CD1c-positive myeloid dendritic cell (primary cell): ENCODE results near the gene CARD10.

ENCODE experiments used
- DNase-seq: peaks from one replicate; pipeline ENCODE4 v3.0.0-alpha.2; 2016; ENCODE audit errors: extremely low spot score

CARD10 gene

GRCh38 chr22:37462983-37463382 lies 56.2 kb downstream of the CARD10 start:
- DNase-seq = no peak

- DNase-seq = no peak
Observed at GRCh38 chr22:37462436-37462835, 56.8 kb downstream of the CARD10 start.

GRCh38 chr22:37461961-37462360 lies 57.3 kb downstream of the CARD10 start:
- DNase-seq = no peak

GRCh38 chr22:37460684-37461083 lies 58.5 kb downstream of the CARD10 start:
- DNase-seq = no peak

GRCh38 chr22:37459206-37459605 lies 60.0 kb downstream of the CARD10 start:
- no peak for DNase-seq

GRCh38 chr22:37457093-37457893 lies 61.9 kb downstream of the CARD10 start:
- DNase-seq = peak; percentile 81

- DNase-seq = no peak
Observed at GRCh38 chr22:37456346-37456745, 62.9 kb downstream of the CARD10 start.

- DNase-seq = no peak
Observed at GRCh38 chr22:37455896-37456295, 63.3 kb downstream of the CARD10 start.

GRCh38 chr22:37454857-37455686 lies 64.1 kb downstream of the CARD10 start:
- DNase-seq = no peak

- no peak for DNase-seq
Observed at GRCh38 chr22:37453696-37454095, 65.5 kb downstream of the CARD10 start.

- DNase-seq = no peak
Observed at GRCh38 chr22:37451218-37451617, 68.0 kb downstream of the CARD10 start.

GRCh38 chr22:37449331-37450001 lies 69.7 kb downstream of the CARD10 start:
- peak; percentile 12 for DNase-seq

GRCh38 chr22:37448516-37449127 lies 70.6 kb downstream of the CARD10 start:
- DNase-seq = no peak

- no peak for DNase-seq
Observed at GRCh38 chr22:37445501-37445900, 73.7 kb downstream of the CARD10 start.

- no peak for DNase-seq
Observed at GRCh38 chr22:37443977-37444376, 75.2 kb downstream of the CARD10 start.

- DNase-seq = no peak
Observed at GRCh38 chr22:37443086-37443485, 76.1 kb downstream of the CARD10 start.

GRCh38 chr22:37442537-37442936 lies 76.7 kb downstream of the CARD10 start:
- no peak for DNase-seq

GRCh38 chr22:37442135-37442534 lies 77.1 kb downstream of the CARD10 start:
- no peak for DNase-seq

- DNase-seq = no peak
Observed at GRCh38 chr22:37440875-37441274, 78.3 kb downstream of the CARD10 start.
